HepG2 (cell line): Measurements from ENCODE around the gene KRTAP3-3. TPM values are rescaled to one million over a fixed set of nuclear protein-coding genes. Genes with fewer than 3 reads are reported as not detected.

Experiments used
- ATRX ChIP-seq: sonication (generic); formaldehyde crosslinking; IDR thresholded peaks from 2 replicates; pipeline ENCODE4 v1.4.0; 2020; ENCODE audit warnings: missing genetic modification reagents, borderline replicate concordance
- CCDC6 ChIP-seq: sonication (generic); formaldehyde crosslinking; IDR thresholded peaks from 2 replicates; pipeline ENCODE4 v1.8.1; 2022; ENCODE audit warnings: mild to moderate bottlenecking, missing genetic modification reagents, moderate library complexity
- EHMT2 ChIP-seq: fragments of 200-600 bp; sonication (generic); IDR thresholded peaks from 2 replicates; pipeline ENCODE4 v1.7.0; 2017; ENCODE audit warnings: antibody characterized with exemption, low read depth, low read length, borderline replicate concordance
- ELF4 ChIP-seq: sonication (generic); formaldehyde crosslinking; IDR thresholded peaks from 2 replicates; pipeline ENCODE4 v1.5.0; 2020; ENCODE audit warnings: missing genetic modification reagents, mild to moderate bottlenecking, moderate library complexity, borderline replicate concordance
- ETV6 ChIP-seq: sonication (generic); formaldehyde crosslinking; conservative IDR thresholded peaks from 2 replicates; pipeline ENCODE4 v1.4.0; 2020; ENCODE audit warnings: missing genetic modification reagents
- FOSL1 ChIP-seq: sonication (generic); formaldehyde crosslinking; IDR thresholded peaks from 2 replicates; pipeline ENCODE4 v1.9.0; 2021; ENCODE audit warnings: missing genetic modification reagents, borderline replicate concordance
- HNRNPUL1 ChIP-seq: fragments of 200-400 bp; formaldehyde crosslinking; IDR thresholded peaks from 2 replicates; pipeline ENCODE4 v1.6.1; 2017; ENCODE audit warnings: low read depth, mild to moderate bottlenecking, low read length, moderate library complexity
- PLRG1 ChIP-seq: fragments of 450-650 bp; conservative IDR thresholded peaks from 2 replicates; pipeline ENCODE4 v1.6.1; 2016
- RBM39 ChIP-seq: fragments of 200-400 bp; formaldehyde crosslinking; IDR thresholded peaks from one replicate; pipeline ENCODE4 v1.6.1; 2018; ENCODE audit warnings: antibody characterized with exemption, mild to moderate bottlenecking, low read depth, low read length; ENCODE audit not compliant: poor library complexity, severe bottlenecking
- SOX5 ChIP-seq: IDR thresholded peaks from 2 replicates; pipeline ENCODE4 v1.6.1; 2016; ENCODE audit warnings: borderline replicate concordance
- ZFYVE20 ChIP-seq: sonication (generic); formaldehyde crosslinking; IDR thresholded peaks from 2 replicates; pipeline ENCODE4 v1.8.0; 2023; ENCODE audit warnings: low read depth, mild to moderate bottlenecking, moderate library complexity, missing genetic modification reagents, borderline replicate concordance
- ZNF253 ChIP-seq: sonication (generic); formaldehyde crosslinking; IDR thresholded peaks from 2 replicates; pipeline ENCODE4 v1.8.0; 2022; ENCODE audit warnings: mild to moderate bottlenecking, missing genetic modification reagents, borderline replicate concordance
- ZNF484 ChIP-seq: sonication (generic); formaldehyde crosslinking; IDR thresholded peaks from 2 replicates; pipeline ENCODE4 v1.5.1; 2020; ENCODE audit warnings: mild to moderate bottlenecking, low read depth, missing genetic modification reagents, borderline replicate concordance
- ZNF605 ChIP-seq: sonication (generic); formaldehyde crosslinking; IDR thresholded peaks from 2 replicates; pipeline ENCODE4 v1.8.0; 2022; ENCODE audit warnings: mild to moderate bottlenecking, missing genetic modification reagents
- ZNF772 ChIP-seq: sonication (generic); formaldehyde crosslinking; IDR thresholded peaks from 2 replicates; pipeline ENCODE4 v1.5.0; 2020; ENCODE audit warnings: mild to moderate bottlenecking, missing genetic modification reagents
- polyA plus RNA-seq, 8 experiments: library from polyadenylated mRNA; depleted of rRNA in 3 of 8; stranded (reverse) in 7 of 8; unstranded in 1 of 8; fragments of >200 nt; fragmentation: Illumina TruSeq in 4 of 8; extraction: Trizol in 4 of 8; gene quantifications; 2 replicates each; pipeline versions ENCODE4 v1.2.1 to v1.2.3, GENCODE V29; 2011 to 2016; ENCODE audit warnings: low read depth in 4 of 8, missing spikeins in 1 of 8, mixed read lengths in 1 of 8; ENCODE audit not compliant: insufficient read depth in 1 of 8
- total RNA-seq, 5 experiments: library from RNA; depleted of rRNA; stranded (reverse); fragments of >200 nt; fragmentation: Illumina TruSeq; extraction: Trizol; gene quantifications; 2 replicates each; pipeline ENCODE4 v1.2.3, GENCODE V29; 2016; ENCODE audit warnings: low read depth in 1 of 5
- TF ChIP-seq, protein P1 (sequence below): sonication (generic); formaldehyde crosslinking; IDR thresholded peaks from 2 replicates; pipeline ENCODE4 v1.8.0; 2023; ENCODE audit warnings: mild to moderate bottlenecking, missing genetic modification reagents
- TF ChIP-seq, protein P2 (sequence below): sonication (generic); formaldehyde crosslinking; IDR thresholded peaks from 2 replicates; pipeline ENCODE4 v1.4.0; 2020; ENCODE audit warnings: missing genetic modification reagents, borderline replicate concordance
- TF ChIP-seq, protein P3 (sequence below): sonication (generic); formaldehyde crosslinking; conservative IDR thresholded peaks from 2 replicates; pipeline ENCODE4 v1.4.0; 2020; ENCODE audit warnings: mild to moderate bottlenecking, missing genetic modification reagents, moderate library complexity
- TF ChIP-seq, protein P4 (sequence below): sonication (generic); formaldehyde crosslinking; IDR thresholded peaks from 2 replicates; pipeline ENCODE4 v1.8.1; 2023; ENCODE audit warnings: mild to moderate bottlenecking, missing genetic modification reagents

The KRTAP3-3 gene
- total and polyA plus RNA-seq, 2 of the 13 experiments (the other 11 are each of a cell fraction or from before 2014, with no cell fraction given): not detected

DNA sequence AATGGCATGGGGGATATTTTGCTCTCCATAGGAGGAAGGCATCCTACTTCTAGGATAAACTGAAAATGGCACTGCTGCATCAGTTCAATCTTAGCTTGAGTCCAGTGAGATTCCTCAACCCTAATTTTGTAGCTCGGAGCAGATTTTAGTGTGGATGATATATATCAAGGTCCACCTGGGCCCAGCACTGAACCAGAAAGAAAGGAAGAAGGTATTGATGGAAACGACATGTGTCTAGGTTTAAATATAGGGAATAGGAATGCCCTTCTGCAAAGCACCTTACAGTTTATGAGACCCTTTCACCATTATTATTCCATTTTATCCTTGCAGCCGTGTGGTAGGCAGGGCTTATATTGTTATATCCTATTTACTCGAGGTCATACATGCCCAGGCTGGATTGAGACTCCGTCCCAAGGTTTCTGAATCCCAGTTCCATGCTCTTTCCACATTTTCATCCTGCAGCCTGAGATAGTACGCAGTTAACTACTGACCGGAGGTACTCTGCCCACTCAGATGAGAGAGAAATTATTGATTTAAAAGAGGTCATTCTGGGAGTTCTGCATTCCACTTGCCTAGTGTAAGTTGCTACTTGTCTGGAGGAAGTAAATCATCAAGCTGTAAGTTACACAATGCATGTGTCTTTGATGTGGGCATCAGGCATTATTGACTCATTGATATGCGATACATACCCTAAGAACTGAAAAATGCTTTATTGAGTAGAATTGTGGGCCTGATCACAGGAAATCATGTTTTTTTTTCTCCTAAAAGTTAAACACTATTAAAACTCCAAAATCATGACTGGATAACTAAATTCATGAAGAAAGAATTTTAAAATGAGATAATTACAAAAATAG, 37.3 kb downstream of the KRTAP3-3 start (continued):
- TF ChIP-seq ZNF484 (CRISPR knock-in tag) (no peak), ETV6 (CRISPR knock-in tag) (peak; percentile 85), ATRX (CRISPR knock-in tag) (no peak), PLRG1 (no peak), ZNF605 (CRISPR knock-in tag) (peak; percentile 67; the same call in 1 of the 2 replicates), ZFYVE20 (CRISPR knock-in tag) (no peak), ELF4 (CRISPR knock-in tag) (no peak; the same call in 1 of the 2 replicates), ZNF772 (peak; percentile 74), HNRNPUL1 (peak; percentile 71), ZNF253 (CRISPR knock-in tag) (no peak), EHMT2 (peak; percentile 93; the same call in 1 of the 2 replicates), RBM39 (no peak), SOX5 (CRISPR knock-in tag) (peak; percentile 98), FOSL1 (CRISPR knock-in tag) (peak; percentile 78; the same call in 1 of the 2 replicates), CCDC6 (CRISPR knock-in tag) (no peak)
- TF ChIP-seq, protein P1, sequence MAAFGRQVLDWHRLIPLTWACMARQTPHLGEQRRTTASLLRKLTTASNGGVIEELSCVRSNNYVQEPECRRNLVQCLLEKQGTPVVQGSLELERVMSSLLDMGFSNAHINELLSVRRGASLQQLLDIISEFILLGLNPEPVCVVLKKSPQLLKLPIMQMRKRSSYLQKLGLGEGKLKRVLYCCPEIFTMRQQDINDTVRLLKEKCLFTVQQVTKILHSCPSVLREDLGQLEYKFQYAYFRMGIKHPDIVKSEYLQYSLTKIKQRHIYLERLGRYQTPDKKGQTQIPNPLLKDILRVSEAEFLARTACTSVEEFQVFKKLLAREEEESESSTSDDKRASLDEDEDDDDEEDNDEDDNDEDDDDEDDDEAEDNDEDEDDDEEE: no peak
- TF ChIP-seq, protein P2, sequence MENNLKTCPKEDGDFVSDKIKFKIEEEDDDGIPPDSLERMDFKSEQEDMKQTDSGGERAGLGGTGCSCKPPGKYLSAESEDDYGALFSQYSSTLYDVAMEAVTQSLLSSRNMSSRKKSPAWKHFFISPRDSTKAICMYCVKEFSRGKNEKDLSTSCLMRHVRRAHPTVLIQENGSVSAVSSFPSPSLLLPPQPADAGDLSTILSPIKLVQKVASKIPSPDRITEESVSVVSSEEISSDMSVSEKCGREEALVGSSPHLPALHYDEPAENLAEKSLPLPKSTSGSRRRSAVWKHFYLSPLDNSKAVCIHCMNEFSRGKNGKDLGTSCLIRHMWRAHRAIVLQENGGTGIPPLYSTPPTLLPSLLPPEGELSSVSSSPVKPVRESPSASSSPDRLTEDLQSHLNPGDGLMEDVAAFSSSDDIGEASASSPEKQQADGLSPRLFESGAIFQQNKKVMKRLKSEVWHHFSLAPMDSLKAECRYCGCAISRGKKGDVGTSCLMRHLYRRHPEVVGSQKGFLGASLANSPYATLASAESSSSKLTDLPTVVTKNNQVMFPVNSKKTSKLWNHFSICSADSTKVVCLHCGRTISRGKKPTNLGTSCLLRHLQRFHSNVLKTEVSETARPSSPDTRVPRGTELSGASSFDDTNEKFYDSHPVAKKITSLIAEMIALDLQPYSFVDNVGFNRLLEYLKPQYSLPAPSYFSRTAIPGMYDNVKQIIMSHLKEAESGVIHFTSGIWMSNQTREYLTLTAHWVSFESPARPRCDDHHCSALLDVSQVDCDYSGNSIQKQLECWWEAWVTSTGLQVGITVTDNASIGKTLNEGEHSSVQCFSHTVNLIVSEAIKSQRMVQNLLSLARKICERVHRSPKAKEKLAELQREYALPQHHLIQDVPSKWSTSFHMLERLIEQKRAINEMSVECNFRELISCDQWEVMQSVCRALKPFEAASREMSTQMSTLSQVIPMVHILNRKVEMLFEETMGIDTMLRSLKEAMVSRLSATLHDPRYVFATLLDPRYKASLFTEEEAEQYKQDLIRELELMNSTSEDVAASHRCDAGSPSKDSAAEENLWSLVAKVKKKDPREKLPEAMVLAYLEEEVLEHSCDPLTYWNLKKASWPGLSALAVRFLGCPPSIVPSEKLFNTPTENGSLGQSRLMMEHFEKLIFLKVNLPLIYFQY (CRISPR knock-in tag): peak; percentile 90; the same call in 1 of the 2 replicates
- TF ChIP-seq, protein P3, sequence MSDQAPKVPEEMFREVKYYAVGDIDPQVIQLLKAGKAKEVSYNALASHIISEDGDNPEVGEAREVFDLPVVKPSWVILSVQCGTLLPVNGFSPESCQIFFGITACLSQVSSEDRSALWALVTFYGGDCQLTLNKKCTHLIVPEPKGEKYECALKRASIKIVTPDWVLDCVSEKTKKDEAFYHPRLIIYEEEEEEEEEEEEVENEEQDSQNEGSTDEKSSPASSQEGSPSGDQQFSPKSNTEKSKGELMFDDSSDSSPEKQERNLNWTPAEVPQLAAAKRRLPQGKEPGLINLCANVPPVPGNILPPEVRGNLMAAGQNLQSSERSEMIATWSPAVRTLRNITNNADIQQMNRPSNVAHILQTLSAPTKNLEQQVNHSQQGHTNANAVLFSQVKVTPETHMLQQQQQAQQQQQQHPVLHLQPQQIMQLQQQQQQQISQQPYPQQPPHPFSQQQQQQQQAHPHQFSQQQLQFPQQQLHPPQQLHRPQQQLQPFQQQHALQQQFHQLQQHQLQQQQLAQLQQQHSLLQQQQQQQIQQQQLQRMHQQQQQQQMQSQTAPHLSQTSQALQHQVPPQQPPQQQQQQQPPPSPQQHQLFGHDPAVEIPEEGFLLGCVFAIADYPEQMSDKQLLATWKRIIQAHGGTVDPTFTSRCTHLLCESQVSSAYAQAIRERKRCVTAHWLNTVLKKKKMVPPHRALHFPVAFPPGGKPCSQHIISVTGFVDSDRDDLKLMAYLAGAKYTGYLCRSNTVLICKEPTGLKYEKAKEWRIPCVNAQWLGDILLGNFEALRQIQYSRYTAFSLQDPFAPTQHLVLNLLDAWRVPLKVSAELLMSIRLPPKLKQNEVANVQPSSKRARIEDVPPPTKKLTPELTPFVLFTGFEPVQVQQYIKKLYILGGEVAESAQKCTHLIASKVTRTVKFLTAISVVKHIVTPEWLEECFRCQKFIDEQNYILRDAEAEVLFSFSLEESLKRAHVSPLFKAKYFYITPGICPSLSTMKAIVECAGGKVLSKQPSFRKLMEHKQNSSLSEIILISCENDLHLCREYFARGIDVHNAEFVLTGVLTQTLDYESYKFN (CRISPR knock-in tag): peak; percentile 99
- TF ChIP-seq, protein P4, sequence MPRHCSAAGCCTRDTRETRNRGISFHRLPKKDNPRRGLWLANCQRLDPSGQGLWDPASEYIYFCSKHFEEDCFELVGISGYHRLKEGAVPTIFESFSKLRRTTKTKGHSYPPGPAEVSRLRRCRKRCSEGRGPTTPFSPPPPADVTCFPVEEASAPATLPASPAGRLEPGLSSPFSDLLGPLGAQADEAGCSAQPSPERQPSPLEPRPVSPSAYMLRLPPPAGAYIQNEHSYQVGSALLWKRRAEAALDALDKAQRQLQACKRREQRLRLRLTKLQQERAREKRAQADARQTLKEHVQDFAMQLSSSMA (CRISPR knock-in tag): no peak
